HepG2 (cell line): ENCODE results near the gene YEATS4. TPM values are rescaled to one million over a fixed set of nuclear protein-coding genes. Genes with fewer than 3 reads are reported as not detected.
A peak's percentile ranks its signal among the peaks of the same experiment; 100 is the strongest.

Experiments used
- CBX5 ChIP-seq: sonication (generic); formaldehyde crosslinking; IDR thresholded peaks from 2 replicates; pipeline ENCODE4 v1.4.0; 2020; ENCODE audit warnings: missing genetic modification reagents, borderline replicate concordance
- CEBPB ChIP-seq: IDR thresholded peaks from 2 replicates; pipeline ENCODE4 v1.6.1; 2011; ENCODE audit warnings: low read depth, low read length, improper control_type of control experiment, borderline replicate concordance
- FOSL1 ChIP-seq: sonication (generic); formaldehyde crosslinking; IDR thresholded peaks from 2 replicates; pipeline ENCODE4 v1.9.0; 2021; ENCODE audit warnings: missing genetic modification reagents, borderline replicate concordance
- FOXA3 ChIP-seq: IDR thresholded peaks from 2 replicates; pipeline ENCODE4 v1.6.1; 2016; ENCODE audit warnings: missing genetic modification reagents, missing compliant biosample characterization
- GABPA ChIP-seq, 2 experiments: IDR thresholded peaks; 2 replicates each; pipeline ENCODE4 v1.6.1; 2011 to 2016; ENCODE audit warnings: low read depth in 2 of 2, low read length in 1 of 2, missing biosample characterization in 1 of 2, missing genetic modification characterization in 1 of 2
- GABPB1 ChIP-seq: IDR thresholded peaks from 2 replicates; pipeline ENCODE4 v1.6.1; 2016; ENCODE audit warnings: mild to moderate bottlenecking, missing genetic modification reagents, moderate library complexity, missing compliant biosample characterization
- JUND ChIP-seq: sonication (generic); formaldehyde crosslinking; IDR thresholded peaks from 2 replicates; pipeline ENCODE4 v1.8.0; 2022; ENCODE audit warnings: mild to moderate bottlenecking, missing genetic modification reagents
- RCOR2 ChIP-seq: IDR thresholded peaks from 2 replicates; pipeline ENCODE4 v1.6.1; 2016; ENCODE audit warnings: missing biosample characterization, missing genetic modification reagents
- THAP11 ChIP-seq: IDR thresholded peaks from 2 replicates; pipeline ENCODE4 v1.6.1; 2016; ENCODE audit warnings: missing biosample characterization, missing genetic modification reagents
- UBTF ChIP-seq: sonication (generic); formaldehyde crosslinking; IDR thresholded peaks from 2 replicates; pipeline ENCODE4 v1.4.0; 2020; ENCODE audit warnings: mild to moderate bottlenecking, missing genetic modification reagents
- ZC3H13 ChIP-seq: sonication (generic); formaldehyde crosslinking; IDR thresholded peaks from 2 replicates; pipeline ENCODE4 v1.8.1; 2023; ENCODE audit warnings: mild to moderate bottlenecking, missing genetic modification reagents, moderate library complexity
- ZKSCAN5 ChIP-seq: sonication (generic); formaldehyde crosslinking; IDR thresholded peaks from 2 replicates; pipeline ENCODE4 v1.5.1; 2020; ENCODE audit warnings: mild to moderate bottlenecking, missing genetic modification reagents
- ZNF3 ChIP-seq: IDR thresholded peaks from 2 replicates; pipeline ENCODE4 v1.7.0; 2017; ENCODE audit warnings: inconsistent platforms
- ZNF383 ChIP-seq: sonication (generic); formaldehyde crosslinking; IDR thresholded peaks from 2 replicates; pipeline ENCODE4 v1.4.0; 2020; ENCODE audit warnings: missing genetic modification reagents, mild to moderate bottlenecking, borderline replicate concordance
- ZNF451 ChIP-seq: sonication (generic); formaldehyde crosslinking; IDR thresholded peaks from 2 replicates; pipeline ENCODE4 v1.5.0; 2020; ENCODE audit warnings: mild to moderate bottlenecking, missing genetic modification reagents
- ZNF468 ChIP-seq: sonication (generic); formaldehyde crosslinking; IDR thresholded peaks from 2 replicates; pipeline ENCODE4 v1.8.0; 2022; ENCODE audit warnings: mild to moderate bottlenecking, moderate library complexity, missing genetic modification reagents
- ZNF549 ChIP-seq: sonication (generic); formaldehyde crosslinking; IDR thresholded peaks from 2 replicates; pipeline ENCODE4 v1.5.0; 2020; ENCODE audit warnings: missing genetic modification reagents
- ZNF674 ChIP-seq: sonication (generic); formaldehyde crosslinking; IDR thresholded peaks from 2 replicates; pipeline ENCODE4 v1.5.0; 2020; ENCODE audit warnings: low read depth, mild to moderate bottlenecking, missing genetic modification reagents
- ZSCAN21 ChIP-seq: sonication (generic); formaldehyde crosslinking; IDR thresholded peaks from 2 replicates; pipeline ENCODE4 v1.8.0; 2022; ENCODE audit warnings: mild to moderate bottlenecking, missing genetic modification reagents, moderate library complexity, borderline replicate concordance
- polyA plus RNA-seq, 8 experiments: library from polyadenylated mRNA; depleted of rRNA in 3 of 8; stranded (reverse) in 7 of 8; unstranded in 1 of 8; fragments of >200 nt; fragmentation: Illumina TruSeq in 4 of 8; extraction: Trizol in 4 of 8; gene quantifications; 2 replicates each; pipeline versions ENCODE4 v1.2.1 to v1.2.3, GENCODE V29; 2011 to 2016; ENCODE audit warnings: low read depth in 4 of 8, missing spikeins in 1 of 8, mixed read lengths in 1 of 8; ENCODE audit not compliant: insufficient read depth in 1 of 8
- total RNA-seq, 5 experiments: library from RNA; depleted of rRNA; stranded (reverse); fragments of >200 nt; fragmentation: Illumina TruSeq; extraction: Trizol; gene quantifications; 2 replicates each; pipeline ENCODE4 v1.2.3, GENCODE V29; 2016; ENCODE audit warnings: low read depth in 1 of 5
- TF ChIP-seq, protein P1 (sequence below): sonication (generic); formaldehyde crosslinking; IDR thresholded peaks from 2 replicates; pipeline ENCODE4 v1.4.0; 2020; ENCODE audit warnings: mild to moderate bottlenecking, missing genetic modification reagents
- TF ChIP-seq, protein P2 (sequence below): fragments of 450-650 bp; IDR thresholded peaks from 2 replicates; pipeline ENCODE4 v1.6.1; 2016
- TF ChIP-seq, protein P3 (sequence below): sonication (generic); formaldehyde crosslinking; IDR thresholded peaks from 2 replicates; pipeline ENCODE4 v1.4.0; 2020; ENCODE audit warnings: missing genetic modification reagents, mild to moderate bottlenecking, borderline replicate concordance

Gene YEATS4
- total and polyA plus RNA-seq, 2 of the 13 experiments (the other 11 are each of a cell fraction or from before 2014, with no cell fraction given) = 16.8 to 45.0 TPM

DNA sequence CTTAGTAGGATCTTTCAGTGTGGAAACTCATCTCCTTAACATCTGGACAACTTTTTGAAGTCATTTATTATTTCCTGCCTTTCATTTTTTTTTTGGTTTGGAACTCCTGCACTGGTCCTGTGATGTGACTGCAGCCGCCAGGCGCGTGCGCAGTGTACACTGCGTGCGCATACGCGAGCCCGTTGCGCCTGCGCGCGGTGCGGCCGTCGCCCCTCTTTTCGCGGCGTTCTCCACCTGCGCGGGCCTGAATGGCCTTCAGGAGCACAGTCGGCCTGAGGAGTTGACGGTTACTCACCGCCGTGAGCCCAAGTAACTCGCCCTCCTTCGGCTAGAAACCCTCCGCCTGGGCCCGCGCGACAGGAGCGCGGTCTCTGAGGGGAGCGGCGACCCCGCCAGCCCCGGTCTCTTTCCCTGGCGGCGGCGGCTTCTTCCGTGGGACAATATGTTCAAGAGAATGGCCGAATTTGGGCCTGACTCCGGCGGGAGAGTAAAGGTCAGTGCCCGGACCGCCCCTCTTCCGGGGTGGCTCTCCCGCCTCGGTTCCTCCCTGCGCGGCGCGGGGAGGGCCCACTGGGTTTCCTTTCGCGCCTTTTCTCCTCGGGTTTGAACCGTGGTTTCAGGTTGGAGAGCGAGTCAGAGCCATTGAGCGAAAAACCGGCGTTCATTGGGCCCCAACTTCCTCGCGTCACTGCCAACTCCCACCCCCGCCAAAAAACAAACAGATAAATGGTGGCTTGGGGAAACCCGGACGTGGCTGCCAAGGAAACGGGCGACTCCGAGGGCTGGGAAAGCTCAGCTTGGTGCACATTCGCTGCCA lies at the start of gene YEATS4 (continued):
- peak; percentile 73; the same call in 1 of the 2 replicates for TF ChIP-seq UBTF (CRISPR knock-in tag)
- 0 out of 2 replicates have a peak, but pooled peaks have one; percentile 21 for TF ChIP-seq ZNF383 (CRISPR knock-in tag)
- TF ChIP-seq THAP11 (CRISPR knock-in tag) = peak; percentile 61
- TF ChIP-seq FOSL1 (CRISPR knock-in tag) = no peak
- TF ChIP-seq CEBPB = no peak
- TF ChIP-seq, protein P1, sequence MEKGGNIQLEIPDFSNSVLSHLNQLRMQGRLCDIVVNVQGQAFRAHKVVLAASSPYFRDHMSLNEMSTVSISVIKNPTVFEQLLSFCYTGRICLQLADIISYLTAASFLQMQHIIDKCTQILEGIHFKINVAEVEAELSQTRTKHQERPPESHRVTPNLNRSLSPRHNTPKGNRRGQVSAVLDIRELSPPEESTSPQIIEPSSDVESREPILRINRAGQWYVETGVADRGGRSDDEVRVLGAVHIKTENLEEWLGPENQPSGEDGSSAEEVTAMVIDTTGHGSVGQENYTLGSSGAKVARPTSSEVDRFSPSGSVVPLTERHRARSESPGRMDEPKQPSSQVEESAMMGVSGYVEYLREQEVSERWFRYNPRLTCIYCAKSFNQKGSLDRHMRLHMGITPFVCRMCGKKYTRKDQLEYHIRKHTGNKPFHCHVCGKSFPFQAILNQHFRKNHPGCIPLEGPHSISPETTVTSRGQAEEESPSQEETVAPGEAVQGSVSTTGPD = no peak
- TF ChIP-seq RCOR2 = no peak
- peak; percentile 4; the same call in 1 of the 2 replicates for TF ChIP-seq FOXA3
- no peak for TF ChIP-seq ZNF549
- no peak for TF ChIP-seq JUND (CRISPR knock-in tag)
- TF ChIP-seq ZNF451 (CRISPR knock-in tag) = 0 out of 2 replicates have a peak, but pooled peaks have one; percentile 53
- peak; percentile 31; the same call in 1 of the 2 replicates for TF ChIP-seq CBX5 (CRISPR knock-in tag)
- TF ChIP-seq ZNF468 (CRISPR knock-in tag) = 0 out of 2 replicates have a peak, but pooled peaks have one; percentile 75
- no peak for TF ChIP-seq ZNF3
- TF ChIP-seq, protein P2, sequence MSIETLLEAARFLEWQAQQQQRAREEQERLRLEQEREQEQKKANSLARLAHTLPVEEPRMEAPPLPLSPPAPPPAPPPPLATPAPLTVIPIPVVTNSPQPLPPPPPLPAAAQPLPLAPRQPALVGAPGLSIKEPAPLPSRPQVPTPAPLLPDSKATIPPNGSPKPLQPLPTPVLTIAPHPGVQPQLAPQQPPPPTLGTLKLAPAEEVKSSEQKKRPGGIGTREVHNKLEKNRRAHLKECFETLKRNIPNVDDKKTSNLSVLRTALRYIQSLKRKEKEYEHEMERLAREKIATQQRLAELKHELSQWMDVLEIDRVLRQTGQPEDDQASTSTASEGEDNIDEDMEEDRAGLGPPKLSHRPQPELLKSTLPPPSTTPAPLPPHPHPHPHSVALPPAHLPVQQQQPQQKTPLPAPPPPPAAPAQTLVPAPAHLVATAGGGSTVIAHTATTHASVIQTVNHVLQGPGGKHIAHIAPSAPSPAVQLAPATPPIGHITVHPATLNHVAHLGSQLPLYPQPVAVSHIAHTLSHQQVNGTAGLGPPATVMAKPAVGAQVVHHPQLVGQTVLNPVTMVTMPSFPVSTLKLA = no peak
- TF ChIP-seq ZC3H13 = peak; percentile 76; the same call in 1 of the 2 replicates
- peak; percentile 82 for TF ChIP-seq GABPB1 (CRISPR knock-in tag)
- no peak for TF ChIP-seq ZNF674 (CRISPR knock-in tag)
- TF ChIP-seq GABPA (IDR thresholded peaks at IDR 0.05; ENCODE audit: low read depth, low read length) = no peak; the same call in 1 of the 2 replicates
- peak; percentile 72 for TF ChIP-seq GABPA (CRISPR knock-in tag; IDR thresholded peaks at IDR 0.05; ENCODE audit: low read depth)
- TF ChIP-seq ZKSCAN5 (CRISPR knock-in tag) = peak; percentile 88
- TF ChIP-seq, protein P3, sequence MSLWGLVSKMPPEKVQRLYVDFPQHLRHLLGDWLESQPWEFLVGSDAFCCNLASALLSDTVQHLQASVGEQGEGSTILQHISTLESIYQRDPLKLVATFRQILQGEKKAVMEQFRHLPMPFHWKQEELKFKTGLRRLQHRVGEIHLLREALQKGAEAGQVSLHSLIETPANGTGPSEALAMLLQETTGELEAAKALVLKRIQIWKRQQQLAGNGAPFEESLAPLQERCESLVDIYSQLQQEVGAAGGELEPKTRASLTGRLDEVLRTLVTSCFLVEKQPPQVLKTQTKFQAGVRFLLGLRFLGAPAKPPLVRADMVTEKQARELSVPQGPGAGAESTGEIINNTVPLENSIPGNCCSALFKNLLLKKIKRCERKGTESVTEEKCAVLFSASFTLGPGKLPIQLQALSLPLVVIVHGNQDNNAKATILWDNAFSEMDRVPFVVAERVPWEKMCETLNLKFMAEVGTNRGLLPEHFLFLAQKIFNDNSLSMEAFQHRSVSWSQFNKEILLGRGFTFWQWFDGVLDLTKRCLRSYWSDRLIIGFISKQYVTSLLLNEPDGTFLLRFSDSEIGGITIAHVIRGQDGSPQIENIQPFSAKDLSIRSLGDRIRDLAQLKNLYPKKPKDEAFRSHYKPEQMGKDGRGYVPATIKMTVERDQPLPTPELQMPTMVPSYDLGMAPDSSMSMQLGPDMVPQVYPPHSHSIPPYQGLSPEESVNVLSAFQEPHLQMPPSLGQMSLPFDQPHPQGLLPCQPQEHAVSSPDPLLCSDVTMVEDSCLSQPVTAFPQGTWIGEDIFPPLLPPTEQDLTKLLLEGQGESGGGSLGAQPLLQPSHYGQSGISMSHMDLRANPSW = no peak
- TF ChIP-seq ZSCAN21 (CRISPR knock-in tag) = peak; percentile 58; the same call in 1 of the 2 replicates
